ENCODE measurements around the gene CDC6.

CDC6 gene
- total RNA-seq = 1.8 to 4.0 (median 2.4) reads per million in 4 donors

DNA sequence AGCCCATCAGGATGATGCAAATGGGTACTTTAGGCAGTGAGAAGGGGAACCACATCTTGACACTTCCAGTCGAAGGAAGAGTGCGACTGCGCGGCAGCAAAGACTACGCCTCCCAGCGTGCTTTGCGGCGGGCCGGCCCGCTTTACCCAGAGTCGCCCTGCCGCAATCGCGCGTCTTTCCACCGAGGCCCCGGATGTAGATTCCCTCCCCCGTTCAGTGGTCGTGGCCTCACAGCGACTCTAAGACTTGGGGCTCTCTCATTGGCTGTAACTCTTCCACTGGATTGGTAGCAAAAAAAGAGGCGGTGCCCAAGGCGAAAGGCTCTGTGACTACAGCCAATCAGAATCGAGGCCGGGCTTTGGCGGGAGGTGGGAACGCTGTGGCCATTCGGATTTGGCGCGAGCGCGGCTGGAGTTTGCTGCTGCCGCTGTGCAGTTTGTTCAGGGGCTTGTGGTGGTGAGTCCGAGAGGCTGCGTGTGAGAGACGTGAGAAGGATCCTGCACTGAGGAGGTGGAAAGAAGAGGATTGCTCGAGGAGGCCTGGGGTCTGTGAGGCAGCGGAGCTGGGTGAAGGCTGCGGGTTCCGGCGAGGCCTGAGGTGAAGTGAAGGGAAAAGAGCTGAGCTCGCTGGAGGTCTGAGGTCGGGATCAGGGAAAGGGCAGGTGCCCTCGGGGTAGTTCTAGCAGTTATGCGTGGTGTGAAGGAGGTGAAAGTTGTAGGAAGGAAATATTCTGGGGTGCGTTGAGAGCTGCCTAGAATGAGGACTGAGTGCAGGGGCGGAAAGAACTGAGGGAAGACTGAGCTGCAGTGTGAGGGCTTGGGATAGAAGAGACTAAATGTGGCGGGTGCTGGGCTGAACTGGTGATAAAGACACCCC lies at the start of gene CDC6:
Gene CDC6 (plus strand): TSS at position 386 of the 876 bp plus-strand sequence. CDS start 1,542 bp downstream, outside the sequence.
- DNase-seq = peak; percentile 96 to 99 (median 98)

DNA sequence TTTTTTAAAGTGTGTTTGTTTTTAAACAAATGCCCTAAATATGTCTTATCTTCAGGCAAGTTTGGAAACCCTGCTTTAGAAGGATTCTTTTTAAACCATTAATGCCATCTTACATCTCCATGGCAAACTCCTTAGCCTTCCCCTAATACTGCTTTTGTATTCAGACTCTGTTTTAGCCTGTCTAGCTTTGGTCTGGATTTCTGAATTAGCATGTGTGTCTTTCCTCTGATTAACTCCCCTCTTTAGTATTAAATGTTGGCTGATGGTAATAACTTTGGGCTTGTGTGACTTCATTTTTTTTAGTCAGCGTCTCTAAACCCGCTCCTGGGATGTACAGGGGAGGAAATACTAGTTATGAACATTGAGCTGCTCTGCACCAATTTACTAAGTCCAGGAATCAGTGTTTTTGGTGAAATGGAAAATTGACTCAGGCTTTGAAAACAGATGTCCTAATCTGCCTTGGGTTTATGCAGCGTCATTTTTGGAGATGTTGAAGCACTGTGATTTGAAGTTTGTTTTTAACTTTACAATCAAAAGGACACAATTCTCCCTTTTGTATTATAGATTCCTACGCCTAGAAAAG lies 46.3 kb upstream of the CDC6 start:
- no peak for DNase-seq

GRCh38 chr17:40242774-40243173 lies 44.9 kb upstream of the CDC6 start:
- no peak for DNase-seq

DNA sequence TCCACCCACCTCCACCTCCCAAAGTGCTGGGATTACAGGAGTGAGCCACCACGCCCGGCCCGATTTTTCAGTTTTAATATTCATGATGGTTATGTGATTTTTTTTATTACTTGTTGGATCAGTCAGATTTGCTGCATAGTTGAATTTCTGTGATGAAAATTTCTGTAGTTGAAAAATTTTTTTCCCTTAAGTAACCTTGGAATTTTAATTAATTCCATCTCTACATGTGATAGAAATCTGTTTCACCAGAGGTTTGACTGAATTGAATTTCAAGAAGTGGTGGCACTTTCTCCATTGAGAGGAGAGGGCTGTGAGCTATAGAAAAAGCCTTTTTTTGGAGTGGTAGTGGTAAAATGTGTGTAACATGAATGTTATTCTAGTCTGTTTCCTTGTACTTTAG lies 43.9 kb upstream of the CDC6 start:
- no peak for DNase-seq

GRCh38 chr17:40244255-40244654 lies 43.4 kb upstream of the CDC6 start:
- no peak for DNase-seq

DNA sequence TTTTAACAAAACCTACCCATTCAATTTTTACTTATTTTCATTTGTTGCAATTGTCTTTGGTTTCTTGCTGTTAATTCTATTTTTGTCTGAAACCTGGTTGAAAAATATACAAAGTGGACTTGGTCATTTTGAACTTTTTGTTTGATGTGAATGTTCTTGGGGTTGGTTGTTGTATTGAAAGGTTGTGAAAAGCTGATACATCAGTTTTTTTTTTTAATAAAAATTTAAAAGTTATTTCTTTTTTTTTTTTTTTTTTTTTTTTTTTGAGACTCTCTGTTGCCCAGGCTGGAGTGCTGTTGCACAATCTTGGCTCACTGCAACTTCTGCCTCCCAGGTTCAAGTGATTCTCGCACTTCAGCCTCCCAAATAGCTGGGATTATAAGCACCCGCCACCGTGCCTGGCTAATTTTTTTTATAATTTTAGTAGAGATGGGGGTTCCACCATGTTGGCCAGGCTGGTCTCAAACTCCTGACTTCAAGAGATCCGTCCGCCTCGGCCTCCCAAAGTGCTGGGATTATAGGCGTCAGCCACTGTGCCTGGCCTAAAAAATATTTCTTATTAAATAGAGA lies 39.7 kb upstream of the CDC6 start:
- no peak for DNase-seq

GRCh38 chr17:40248507-40248906 lies 39.2 kb upstream of the CDC6 start:
- DNase-seq = no peak

DNA sequence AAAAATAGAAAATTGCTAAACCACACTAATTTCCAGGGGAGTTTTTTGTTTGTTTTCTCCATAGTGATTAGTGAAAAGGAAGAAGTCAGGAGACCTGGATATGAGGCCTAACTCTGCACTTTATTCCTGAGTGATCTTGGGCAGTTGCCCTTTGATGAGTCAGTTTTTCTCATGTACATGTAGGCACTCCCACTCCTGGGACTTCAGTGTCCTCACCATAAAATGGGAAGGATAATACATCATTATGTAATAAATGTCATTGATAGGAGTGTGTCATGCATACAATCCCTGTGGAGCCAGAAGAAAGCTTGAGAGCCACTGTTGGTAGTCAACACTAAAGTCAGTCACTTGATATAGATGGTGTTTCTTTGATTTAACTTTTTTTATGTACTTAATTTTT lies 36.1 kb upstream of the CDC6 start:
- DNase-seq = no peak

GRCh38 chr17:40253565-40253964 lies 34.1 kb upstream of the CDC6 start:
- DNase-seq = no peak

- no peak for DNase-seq
These were observed 28.2 kb upstream of the CDC6 start for GRCh38 chr17:40259505-40259904.

DNA sequence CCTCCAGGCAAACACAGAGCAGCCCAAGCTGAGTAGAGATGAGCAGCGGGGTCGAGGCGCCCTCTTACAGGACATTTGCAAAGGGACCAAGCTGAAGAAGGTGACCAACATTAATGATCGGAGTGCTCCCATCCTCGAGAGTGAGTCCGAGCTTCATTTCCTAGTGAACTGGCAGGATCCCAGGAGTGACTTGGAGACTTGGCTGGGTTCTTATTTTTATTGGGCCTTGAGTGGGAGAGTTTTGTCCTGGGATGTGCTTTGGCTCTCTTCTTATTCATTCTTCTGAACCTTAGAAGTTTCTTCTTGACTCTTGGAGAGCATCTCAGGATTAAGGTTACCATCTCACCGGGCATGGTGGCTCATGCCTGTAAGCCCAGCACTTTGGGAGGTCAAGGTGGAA lies 27.2 kb upstream of the CDC6 start:
- no peak for DNase-seq

GRCh38 chr17:40264458-40265185 lies 23.1 kb upstream of the CDC6 start:
- DNase-seq = no peak

- no peak for DNase-seq
These were observed 22.3 kb upstream of the CDC6 start for GRCh38 chr17:40265337-40265736.

- DNase-seq = no peak
These were observed 20.8 kb upstream of the CDC6 start for GRCh38 chr17:40266882-40267281.

DNA sequence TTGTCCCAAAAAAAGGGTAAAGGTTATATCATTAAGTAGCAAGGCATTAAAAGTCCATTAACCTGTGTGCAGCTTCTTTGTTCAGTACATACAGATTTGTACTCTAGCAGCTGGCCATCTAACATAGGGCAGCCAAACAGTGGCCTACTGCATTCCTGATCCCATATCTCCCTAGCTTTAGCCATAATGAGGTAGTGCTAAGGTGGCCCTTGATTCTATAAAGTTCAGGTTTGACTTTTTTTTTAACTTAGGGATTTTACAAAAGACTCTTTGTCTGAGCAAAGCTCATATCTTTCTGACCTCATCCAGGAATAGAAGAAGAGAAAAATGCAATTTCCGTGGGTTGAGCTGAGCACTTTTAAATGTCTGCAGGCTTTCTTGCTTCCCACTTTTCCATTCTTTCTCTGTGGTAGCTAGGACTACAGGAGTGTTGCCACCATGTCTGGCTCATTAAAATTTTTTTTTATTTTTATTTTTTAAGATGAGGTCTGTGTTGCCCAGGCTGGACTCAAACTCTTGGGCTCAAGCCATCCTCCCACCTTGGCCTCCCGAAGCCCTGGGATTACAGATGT lies 19.5 kb upstream of the CDC6 start:
- DNase-seq = no peak

DNA sequence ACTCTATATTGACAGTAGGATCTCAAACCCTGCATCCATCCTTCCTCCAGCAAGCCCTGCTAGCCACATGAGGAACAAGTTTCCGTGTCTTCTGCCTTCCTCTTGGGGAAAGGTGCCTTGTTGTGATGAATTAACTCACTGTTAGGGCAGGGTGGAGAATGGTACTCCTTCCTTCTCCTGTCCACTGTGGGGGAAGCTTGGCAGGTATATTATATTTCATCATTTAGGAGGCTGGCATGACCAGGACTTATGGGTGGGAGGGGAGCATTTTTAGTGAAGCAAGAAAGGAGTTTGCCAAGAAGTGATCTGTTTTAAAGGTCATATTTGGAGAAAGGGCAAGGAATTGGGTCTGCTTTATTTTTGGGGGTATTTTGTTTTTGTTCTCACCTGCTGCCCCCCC lies 9.3 kb upstream of the CDC6 start:
- DNase-seq = no peak

DNA sequence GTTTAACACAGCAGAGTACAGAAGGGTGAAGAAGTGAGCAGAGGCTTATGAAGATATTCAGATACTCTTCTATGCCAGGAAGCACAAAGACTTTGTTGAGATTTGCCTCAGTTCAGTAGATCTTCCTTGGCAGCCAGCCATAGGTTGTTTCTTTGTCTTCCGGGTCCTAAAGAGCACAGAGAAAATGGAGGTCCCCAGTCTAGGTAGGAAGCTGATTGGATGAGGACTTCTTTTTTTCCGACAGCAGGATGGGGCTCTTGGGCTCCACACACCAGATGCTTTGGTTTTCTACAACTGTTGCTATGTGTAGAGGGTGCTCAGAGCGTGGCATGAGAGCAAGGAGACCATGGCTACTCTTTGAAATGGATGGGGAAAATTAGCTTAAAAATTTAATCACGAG lies 8.3 kb upstream of the CDC6 start:
- DNase-seq = no peak

DNA sequence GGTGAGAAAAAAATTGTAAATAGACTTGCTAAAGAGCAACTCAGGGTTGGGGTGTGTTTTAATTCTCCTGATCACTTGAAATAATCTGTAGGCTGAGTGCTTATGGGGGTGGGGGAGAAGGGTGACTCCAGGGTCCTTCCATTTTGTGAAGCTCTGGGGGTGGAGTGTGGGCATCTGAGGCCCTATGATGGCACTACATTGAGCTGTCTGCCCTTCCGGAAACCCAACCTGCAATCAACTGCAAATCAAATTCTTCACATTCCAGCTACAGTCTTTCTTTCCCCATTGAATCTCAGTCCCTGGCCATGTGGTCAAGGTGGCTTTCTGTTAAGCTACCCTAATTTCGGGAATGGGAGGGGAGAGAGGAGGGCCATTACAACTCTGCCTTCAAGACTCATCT lies 6.0 kb upstream of the CDC6 start:
- no peak for DNase-seq

GRCh38 chr17:40283662-40284061 lies 4.0 kb upstream of the CDC6 start:
- peak in 1 of 5 donors; percentile 71 for DNase-seq

GRCh38 chr17:40284085-40284713 lies 3.5 kb upstream of the CDC6 start:
- no peak for DNase-seq

- no peak for DNase-seq
These were observed 1.2 kb upstream of the CDC6 start for GRCh38 chr17:40286473-40286872.

DNA sequence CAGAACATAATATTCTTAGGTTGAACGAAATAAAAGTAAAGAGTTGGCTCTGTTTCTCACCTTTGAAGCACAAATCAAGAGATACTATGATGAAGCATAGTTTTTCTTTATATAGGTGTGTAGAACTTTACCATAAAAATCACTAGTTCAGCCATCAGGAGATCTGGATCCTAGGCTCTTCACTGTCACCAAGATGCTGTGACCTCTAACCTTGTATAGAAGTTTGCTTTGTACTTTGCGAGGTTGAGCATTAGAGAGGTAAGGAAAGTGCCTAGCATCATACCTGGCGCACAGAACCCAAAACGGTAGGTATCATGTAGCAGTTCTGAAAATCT lies 553 bp upstream of the CDC6 start:
- no peak for DNase-seq
